K562 (cell line): Measurements from ENCODE around the gene KCTD13. TPM values are rescaled to one million over a fixed set of nuclear protein-coding genes. Genes with fewer than 3 reads are reported as not detected.

Experiments used
- ARID3B ChIP-seq: fragments of 250-450 bp; sonication (Bioruptor Pico); IDR thresholded peaks from 2 replicates; pipeline ENCODE4 v1.4.0; 2020; ENCODE audit warnings: borderline replicate concordance
- CBX5 ChIP-seq: IDR thresholded peaks from 2 replicates; pipeline ENCODE4 v1.6.1; 2014; ENCODE audit warnings: low read depth, borderline replicate concordance
- DMBX1 ChIP-seq: fragments of 250-450 bp; sonication (Bioruptor Pico); IDR thresholded peaks from 2 replicates; pipeline ENCODE4 v1.8.0; 2022; ENCODE audit warnings: inconsistent platforms, mild to moderate bottlenecking, moderate library complexity, borderline replicate concordance
- HNRNPK ChIP-seq: fragments of 200-400 bp; formaldehyde crosslinking; IDR thresholded peaks from one replicate; pipeline ENCODE4 v1.6.1; 2018; ENCODE audit warnings: mild to moderate bottlenecking, low read depth, low read length; ENCODE audit not compliant: poor library complexity, severe bottlenecking
- HNRNPUL1 ChIP-seq: fragments of 200-400 bp; formaldehyde crosslinking; IDR thresholded peaks from 2 replicates; pipeline ENCODE4 v1.6.1; 2017; ENCODE audit warnings: low read length
- KAT8 ChIP-seq: fragments of 450-650 bp; IDR thresholded peaks from 2 replicates; pipeline ENCODE4 v1.6.1; 2016; ENCODE audit warnings: low read depth, mild to moderate bottlenecking
- PCBP1 ChIP-seq: fragments of 200-400 bp; formaldehyde crosslinking; IDR thresholded peaks from 2 replicates; pipeline ENCODE4 v1.6.1; 2018; ENCODE audit warnings: mild to moderate bottlenecking, low read depth, low read length; ENCODE audit not compliant: poor library complexity, severe bottlenecking
- RFX5 ChIP-seq: IDR thresholded peaks from 2 replicates; pipeline ENCODE4 v1.6.1; 2011; ENCODE audit warnings: low read depth, mild to moderate bottlenecking, improper control_type of control experiment, low read length
- RHOXF2B ChIP-seq: fragments of 250-450 bp; sonication (Bioruptor Pico); conservative IDR thresholded peaks from 2 replicates; pipeline ENCODE4 v1.5.1; 2021
- SOX6 ChIP-seq: fragments of 450-650 bp; IDR thresholded peaks from 2 replicates; pipeline ENCODE4 v1.6.1; 2014; ENCODE audit warnings: mild to moderate bottlenecking
- WHSC1 ChIP-seq: IDR thresholded peaks from one replicate; pipeline ENCODE4 v1.6.1; 2012; ENCODE audit warnings: low read length, control low read depth, inconsistent platforms
- ZBTB1 ChIP-seq: sonication (generic); formaldehyde crosslinking; IDR thresholded peaks from 2 replicates; pipeline ENCODE4 v1.8.1; 2023; ENCODE audit warnings: missing genetic modification reagents, low read depth, mild to moderate bottlenecking, borderline replicate concordance
- ZBTB33 ChIP-seq: sonication (generic); formaldehyde crosslinking; IDR thresholded peaks from 2 replicates; pipeline ENCODE4 v1.8.1; 2023; ENCODE audit warnings: mild to moderate bottlenecking, missing genetic modification reagents
- ZC3H11A ChIP-seq: IDR thresholded peaks from 2 replicates; pipeline ENCODE4 v1.6.1; 2012; ENCODE audit warnings: low read depth, low read length, improper control_type of control experiment
- ZFP36 ChIP-seq: fragments of 150-350 bp; IDR thresholded peaks from 2 replicates; pipeline ENCODE4 v1.6.1; 2018; ENCODE audit warnings: low read length, low read depth; ENCODE audit not compliant: partially characterized antibody
- ZNF431 ChIP-seq: sonication (generic); formaldehyde crosslinking; IDR thresholded peaks from 2 replicates; pipeline ENCODE4 v1.8.0; 2022; ENCODE audit warnings: mild to moderate bottlenecking, missing genetic modification reagents
- ZNF75A ChIP-seq: fragments of 450-650 bp; formaldehyde crosslinking; IDR thresholded peaks from 2 replicates; pipeline ENCODE4 v1.4.0; 2020; ENCODE audit warnings: mild to moderate bottlenecking
- polyA plus RNA-seq, 8 experiments: library from polyadenylated mRNA; depleted of rRNA in 4 of 8; stranded (reverse) in 5 of 8; unstranded in 3 of 8; fragments of >200 nt; fragmentation: Nextera tagmentation in 2 of 8; fragmentation: Illumina TruSeq in 1 of 8; extraction: Ambion mirVana in 2 of 8; extraction: Trizol in 1 of 8; gene quantifications; 2 replicates each; pipeline versions ENCODE4 v1.2.1 to v1.2.3, GENCODE V29; 2011 to 2014; ENCODE audit warnings: inconsistent platforms in 1 of 8, missing spikeins in 1 of 8
- total RNA-seq, 7 experiments: library from RNA; depleted of rRNA in 6 of 7; stranded (reverse); fragments of >200 nt in 6 of 7; fragmentation: Illumina TruSeq in 2 of 7; extraction: Trizol in 2 of 7; gene quantifications; 2 replicates each; pipeline versions ENCODE4 v1.2.1 to v1.2.3, GENCODE V29; 2011 to 2021; ENCODE audit warnings: low replicate concordance in 1 of 7
- TF ChIP-seq, protein P1 (sequence below): fragments of 250-450 bp; sonication (Bioruptor Pico); IDR thresholded peaks from 2 replicates; pipeline ENCODE4 v1.4.0; 2020; ENCODE audit warnings: mild to moderate bottlenecking, moderate library complexity

KCTD13 gene
- total and polyA plus RNA-seq, 9 of the 15 experiments (the other 6 are each of a cell fraction or from before 2014, with no cell fraction given): 1.0 to 20.6 (median 9.8) TPM

GRCh38 chr16:29961479-29962343 is 35.7 kb upstream of the KCTD13 start, which contains the start of gene TMEM219 (continued):
- TF ChIP-seq ARID3B (CRISPR knock-in tag): no peak
- TF ChIP-seq SOX6: peak; percentile 66
- TF ChIP-seq RFX5: no peak
- no peak for TF ChIP-seq DMBX1 (CRISPR knock-in tag)
- TF ChIP-seq ZNF431: 0 out of 2 replicates have a peak, but pooled peaks have one; percentile 52
- no peak for TF ChIP-seq WHSC1
- TF ChIP-seq ZFP36: no peak
- no peak for TF ChIP-seq HNRNPUL1
- TF ChIP-seq PCBP1: peak; percentile 84
- TF ChIP-seq RHOXF2B (CRISPR knock-in tag): no peak
- TF ChIP-seq ZC3H11A: no peak
- TF ChIP-seq CBX5: no peak
- no peak for TF ChIP-seq ZBTB1 (CRISPR knock-in tag)
- TF ChIP-seq, protein P1, sequence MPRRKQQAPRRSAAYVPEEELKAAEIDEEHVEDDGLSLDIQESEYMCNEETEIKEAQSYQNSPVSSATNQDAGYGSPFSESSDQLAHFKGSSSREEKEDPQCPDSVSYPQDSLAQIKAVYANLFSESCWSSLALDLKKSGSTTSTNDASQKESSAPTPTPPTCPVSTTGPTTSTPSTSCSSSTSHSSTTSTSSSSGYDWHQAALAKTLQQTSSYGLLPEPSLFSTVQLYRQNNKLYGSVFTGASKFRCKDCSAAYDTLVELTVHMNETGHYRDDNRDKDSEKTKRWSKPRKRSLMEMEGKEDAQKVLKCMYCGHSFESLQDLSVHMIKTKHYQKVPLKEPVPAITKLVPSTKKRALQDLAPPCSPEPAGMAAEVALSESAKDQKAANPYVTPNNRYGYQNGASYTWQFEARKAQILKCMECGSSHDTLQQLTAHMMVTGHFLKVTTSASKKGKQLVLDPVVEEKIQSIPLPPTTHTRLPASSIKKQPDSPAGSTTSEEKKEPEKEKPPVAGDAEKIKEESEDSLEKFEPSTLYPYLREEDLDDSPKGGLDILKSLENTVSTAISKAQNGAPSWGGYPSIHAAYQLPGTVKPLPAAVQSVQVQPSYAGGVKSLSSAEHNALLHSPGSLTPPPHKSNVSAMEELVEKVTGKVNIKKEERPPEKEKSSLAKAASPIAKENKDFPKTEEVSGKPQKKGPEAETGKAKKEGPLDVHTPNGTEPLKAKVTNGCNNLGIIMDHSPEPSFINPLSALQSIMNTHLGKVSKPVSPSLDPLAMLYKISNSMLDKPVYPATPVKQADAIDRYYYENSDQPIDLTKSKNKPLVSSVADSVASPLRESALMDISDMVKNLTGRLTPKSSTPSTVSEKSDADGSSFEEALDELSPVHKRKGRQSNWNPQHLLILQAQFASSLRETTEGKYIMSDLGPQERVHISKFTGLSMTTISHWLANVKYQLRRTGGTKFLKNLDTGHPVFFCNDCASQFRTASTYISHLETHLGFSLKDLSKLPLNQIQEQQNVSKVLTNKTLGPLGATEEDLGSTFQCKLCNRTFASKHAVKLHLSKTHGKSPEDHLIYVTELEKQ (CRISPR knock-in tag): no peak
- no peak for TF ChIP-seq ZNF75A
- TF ChIP-seq HNRNPK: no peak
- TF ChIP-seq ZBTB33: peak; percentile 52; the same call in 1 of the 2 replicates
- TF ChIP-seq KAT8: no peak
